NCI-H2107 (cell line): ENCODE measurements around the gene MAN2B2.
A peak's percentile ranks its signal among the peaks of the same experiment; 100 is the strongest.
"Not testable (repeated sequence)": the region's sequence is repeated elsewhere in the genome, so short reads cannot be mapped to it uniquely, and the experiment has no call there.

Experiments used
- DNase-seq: peaks from one replicate; lab custom pipeline; 2025; lab: John Stamatoyannopoulos, UW

Gene MAN2B2

GRCh38 chr4:6617246-6617645 lies 42.3 kb downstream of the MAN2B2 start:
- no peak for DNase-seq

- DNase-seq, result no peak
Observed at GRCh38 chr4:6618386-6619115, 43.6 kb downstream of the MAN2B2 start.

GRCh38 chr4:6619116-6619465 lies 44.1 kb downstream of the MAN2B2 start:
- DNase-seq, result no peak

- DNase-seq, result no peak
Observed at GRCh38 chr4:6619466-6620255, 44.7 kb downstream of the MAN2B2 start.

GRCh38 chr4:6620296-6620695 lies 45.3 kb downstream of the MAN2B2 start:
- no peak for DNase-seq

- DNase-seq, result no peak
Observed at GRCh38 chr4:6620891-6621555, 46.0 kb downstream of the MAN2B2 start.

GRCh38 chr4:6621556-6621927 lies 46.6 kb downstream of the MAN2B2 start:
- no peak for DNase-seq

- no peak for DNase-seq
Observed at GRCh38 chr4:6622744-6623143, 47.8 kb downstream of the MAN2B2 start.

GRCh38 chr4:6625256-6625655 lies 50.3 kb downstream of the MAN2B2 start:
- DNase-seq, result no peak

- DNase-seq, result no peak
Observed at GRCh38 chr4:6626066-6626465, 51.1 kb downstream of the MAN2B2 start.

GRCh38 chr4:6627832-6628231 lies 52.8 kb downstream of the MAN2B2 start:
- no peak for DNase-seq

- DNase-seq, result not testable (repeated sequence)
Observed at GRCh38 chr4:6628484-6628883, 53.5 kb downstream of the MAN2B2 start.

GRCh38 chr4:6632125-6632524 lies 57.1 kb downstream of the MAN2B2 start:
- DNase-seq, result no peak

GRCh38 chr4:6633091-6633906 lies 58.3 kb downstream of the MAN2B2 start:
- peak; percentile 0 for DNase-seq

- DNase-seq, result no peak
Observed at GRCh38 chr4:6634746-6635145, 59.8 kb downstream of the MAN2B2 start.

GRCh38 chr4:6639137-6639680 lies 64.2 kb downstream of the MAN2B2 start:
- no peak for DNase-seq

GRCh38 chr4:6640292-6641163 lies 65.5 kb downstream of the MAN2B2 start, which contains the start of gene MRFAP1:
TSS of gene MRFAP1 (plus strand) at chr4:6640685. CDS start at chr4:6640863, 178 bp downstream.
- peak; percentile 89 for DNase-seq

GRCh38 chr4:6641164-6641970 lies 66.4 kb downstream of the MAN2B2 start:
- no peak for DNase-seq

- DNase-seq, result no peak
Observed at GRCh38 chr4:6641971-6642320, 67.0 kb downstream of the MAN2B2 start.
